Neuronal stem cell (in vitro differentiated cells): ENCODE data around the gene MAML1.

ENCODE experiments used
- DNase-seq: peaks from one replicate; pipeline ENCODE4 v3.0.0-alpha.2; 2013; ENCODE audit warnings: low spot score
- H2AFZ ChIP-seq: one replicate; pipeline ENCODE4 v1.6.1; 2013; ENCODE audit warnings: mild to moderate bottlenecking, low read length, inconsistent platforms
- H2AK5ac ChIP-seq: 2 replicates; pipeline ENCODE4 v1.6.1; 2013; ENCODE audit warnings: low read depth, mild to moderate bottlenecking, inconsistent platforms, low read length, moderate library complexity, mixed read lengths
- H2BK120ac ChIP-seq: 2 replicates; pipeline ENCODE4 v1.6.1; 2013; ENCODE audit warnings: low read depth, mild to moderate bottlenecking, inconsistent platforms, low read length, moderate library complexity, mixed read lengths
- H2BK12ac ChIP-seq: one replicate; pipeline ENCODE4 v1.6.1; 2013; ENCODE audit warnings: low read length, inconsistent platforms
- H2BK15ac ChIP-seq: 2 replicates; pipeline ENCODE4 v1.6.1; 2013; ENCODE audit warnings: mild to moderate bottlenecking, low read length, inconsistent platforms, mixed read lengths
- H2BK5ac ChIP-seq: one replicate; pipeline ENCODE4 v1.6.1; 2013; ENCODE audit warnings: inconsistent platforms, mild to moderate bottlenecking, low read length, moderate library complexity
- H3K14ac ChIP-seq: one replicate; pipeline ENCODE4 v1.6.1; 2013; ENCODE audit warnings: low read length, inconsistent platforms
- H3K18ac ChIP-seq: 2 replicates; pipeline ENCODE4 v1.6.1; 2013; ENCODE audit warnings: low read length, inconsistent platforms
- H3K23ac ChIP-seq: 2 replicates; pipeline ENCODE4 v1.6.1; 2013; ENCODE audit warnings: low read depth, mild to moderate bottlenecking, mixed read lengths, low read length, inconsistent platforms; ENCODE audit not compliant: poor library complexity
- H3K27ac ChIP-seq: replicated peaks from 3 replicates; pipeline ENCODE4 v1.5.1; 2013; ENCODE audit warnings: low read length, inconsistent platforms
- H3K27me3 ChIP-seq, 3 experiments: 2 replicates each; pipeline ENCODE4 v1.6.1; 2013; ENCODE audit warnings: low read length in 3 of 3, mild to moderate bottlenecking in 2 of 3, inconsistent platforms in 1 of 3, low read depth in 1 of 3, mixed read lengths in 1 of 3, moderate library complexity in 1 of 3; ENCODE audit not compliant: control insufficient read depth in 3 of 3, insufficient read depth in 3 of 3
- H3K36me3 ChIP-seq, 2 donors: replicated peaks in 1 of 2; 2 replicates each; pipeline ENCODE4 v1.6.1; 2013; ENCODE audit warnings: low read length in 2 of 2; ENCODE audit not compliant: control insufficient read depth in 2 of 2, insufficient read depth in 2 of 2
- H3K4ac ChIP-seq: 2 replicates; pipeline ENCODE4 v1.6.1; 2013; ENCODE audit warnings: inconsistent platforms, mild to moderate bottlenecking, low read length, moderate library complexity
- H3K4me1 ChIP-seq, 2 donors: 1 replicate in 1 of 2; 2 replicates in 1 of 2; pipeline ENCODE4 v1.6.1; 2013; ENCODE audit warnings: low read length in 2 of 2, low read depth in 1 of 2; ENCODE audit not compliant: control insufficient read depth in 2 of 2, insufficient read depth in 1 of 2
- H3K4me2 ChIP-seq: one replicate; pipeline ENCODE4 v1.6.1; 2013; ENCODE audit warnings: mild to moderate bottlenecking, low read length, inconsistent platforms; ENCODE audit not compliant: insufficient read depth, poor library complexity, severe bottlenecking
- H3K4me3 ChIP-seq, 2 donors: 2 replicates each; pipeline ENCODE4 v1.5.1; 2013; ENCODE audit warnings: low read length in 2 of 2, mild to moderate bottlenecking in 2 of 2, inconsistent platforms in 1 of 2, moderate library complexity in 1 of 2
- H3K79me1 ChIP-seq: one replicate; pipeline ENCODE4 v1.6.1; 2013; ENCODE audit warnings: low read depth, mild to moderate bottlenecking, inconsistent platforms, low read length, moderate library complexity
- H3K9ac ChIP-seq: one replicate; pipeline ENCODE4 v1.6.1; 2013; ENCODE audit warnings: mild to moderate bottlenecking, low read depth, low read length, inconsistent platforms; ENCODE audit not compliant: poor library complexity
- H3K9me3 ChIP-seq, 2 donors: replicated peaks in 1 of 2; 2 replicates each; pipeline versions ENCODE3 to v1.6.1; 2013; ENCODE audit warnings: low read length in 2 of 2, mild to moderate bottlenecking in 2 of 2, inconsistent platforms in 1 of 2, low read depth in 1 of 2, mixed read lengths in 1 of 2, moderate library complexity in 1 of 2; ENCODE audit not compliant: control insufficient read depth in 2 of 2, insufficient read depth in 1 of 2
- H4K8ac ChIP-seq: one replicate; pipeline ENCODE4 v1.6.1; 2013; ENCODE audit warnings: low read depth, mild to moderate bottlenecking, inconsistent platforms, low read length, moderate library complexity
- H4K91ac ChIP-seq: one replicate; pipeline ENCODE4 v1.6.1; 2013; ENCODE audit warnings: low read length, low read depth, mild to moderate bottlenecking, inconsistent platforms; ENCODE audit not compliant: poor library complexity
- WGBS, 2 donors: extraction: QIAGEN DNeasy Blood & Tissue Kit; methylation state at CpG; one replicate each; pipeline ENCODE4 v1.1.7; 2013; ENCODE audit warnings: missing lambda C conversion rate in 2 of 2, mixed read lengths in 1 of 2; ENCODE audit not compliant: insufficient read length in 2 of 2, insufficient replicate concordance in 1 of 2; ENCODE audit errors: extremely low coverage in 2 of 2; 5-methylcytosine and 5-hydroxymethylcytosine counted together

The MAML1 gene

DNA sequence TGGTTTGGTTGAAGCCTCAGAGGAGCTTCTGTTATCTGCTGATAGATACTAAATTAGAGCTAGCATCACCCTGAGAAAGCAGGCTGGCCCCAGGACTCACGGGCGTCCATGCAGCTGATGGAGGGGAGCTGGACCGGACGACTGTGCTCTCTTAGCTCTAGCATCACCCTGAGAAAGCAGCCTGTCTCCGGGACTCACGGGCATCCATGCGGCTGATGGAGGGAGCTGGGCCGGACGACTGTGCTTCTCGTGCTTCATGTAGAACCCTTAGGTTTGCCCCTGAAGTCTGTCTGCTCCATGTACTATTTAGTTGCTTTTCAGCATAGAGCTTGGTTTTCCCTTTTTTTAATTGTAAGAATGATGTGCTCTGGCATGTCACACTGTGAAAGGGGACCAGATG is 44.8 kb downstream of the MAML1 start:
- H2BK12ac ChIP-seq: no peak overlapping the region
- no peak overlapping the region for H4K91ac ChIP-seq
- no peak overlapping the region for H3K9ac ChIP-seq
- H3K9me3 ChIP-seq: no peaks in the 10 kb centered on the region
- no peak overlapping the region for H3K4ac ChIP-seq
- no peaks in the 10 kb centered on the region for H3K4me1 ChIP-seq
- no peak overlapping the region for H2AFZ ChIP-seq
- H3K27ac ChIP-seq: no peak overlapping the region
- no peak overlapping the region for H2BK120ac ChIP-seq
- H3K79me1 ChIP-seq: no peaks in the 10 kb centered on the region
- no peak overlapping the region for H4K8ac ChIP-seq
- DNase-seq: no peak
- H3K4me3 ChIP-seq: no peak overlapping the region
- WGBS, 2 donors: no CpG with 5 or more reads among the region's 10 CpGs
- peaks cover 37 to 93% of the 10 kb centered on the region in 2 donors for H3K36me3 ChIP-seq
- H2AK5ac ChIP-seq: no peak overlapping the region
- no peak overlapping the region for H3K4me2 ChIP-seq
- no peak overlapping the region for H3K18ac ChIP-seq
- H3K27me3 ChIP-seq: no peaks in the 10 kb centered on the region
- no peak overlapping the region for H2BK5ac ChIP-seq
- H3K14ac ChIP-seq: no peak overlapping the region
- H3K23ac ChIP-seq: no peak overlapping the region
- H2BK15ac ChIP-seq: no peak overlapping the region

DNA sequence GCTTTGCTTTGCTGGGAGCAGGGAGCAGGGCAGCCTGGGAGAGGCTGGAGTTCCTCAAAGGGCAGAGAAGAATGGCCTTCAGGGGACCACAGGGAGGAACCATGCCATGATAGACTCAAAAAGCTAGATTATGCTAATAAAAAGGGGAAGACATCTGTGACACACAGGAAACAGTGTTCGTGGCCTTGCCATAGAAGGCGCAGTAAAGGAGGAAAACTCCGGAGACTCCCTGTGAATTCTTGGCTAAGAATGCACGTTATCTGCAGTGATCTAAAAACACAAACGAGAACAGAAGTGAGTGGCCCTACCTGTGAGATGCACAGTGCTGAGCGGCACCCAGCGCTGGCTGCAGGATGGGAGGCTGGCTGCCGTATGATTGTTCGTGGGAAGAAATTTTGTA is 45.3 kb downstream of the MAML1 start:
- H3K4ac ChIP-seq: no peak overlapping the region
- H3K27me3 ChIP-seq: no peaks in the 10 kb centered on the region
- H2BK15ac ChIP-seq: no peak overlapping the region
- no peak overlapping the region for H3K27ac ChIP-seq
- H3K4me3 ChIP-seq: no peak overlapping the region
- no peak overlapping the region for H2AK5ac ChIP-seq
- no CpG with 5 or more reads among the region's 9 CpGs for WGBS, 2 donors
- H3K18ac ChIP-seq: no peak overlapping the region
- no peak overlapping the region for H2BK120ac ChIP-seq
- no peak overlapping the region for H3K4me2 ChIP-seq
- H3K23ac ChIP-seq: peak overlapping the region; percentile 38
- peaks cover 35 to 90% of the 10 kb centered on the region in 2 donors for H3K36me3 ChIP-seq
- H3K9me3 ChIP-seq: peaks cover 0 to under 1% of the 10 kb centered on the region in 2 donors
- H2AFZ ChIP-seq: no peak overlapping the region
- no peaks in the 10 kb centered on the region for H3K4me1 ChIP-seq
- H3K9ac ChIP-seq: no peak overlapping the region
- no peak overlapping the region for H3K14ac ChIP-seq
- no peak overlapping the region for H4K8ac ChIP-seq
- no peak for DNase-seq
- no peak overlapping the region for H2BK5ac ChIP-seq
- no peak overlapping the region for H2BK12ac ChIP-seq
- no peak overlapping the region for H4K91ac ChIP-seq
- H3K79me1 ChIP-seq: no peaks in the 10 kb centered on the region

DNA sequence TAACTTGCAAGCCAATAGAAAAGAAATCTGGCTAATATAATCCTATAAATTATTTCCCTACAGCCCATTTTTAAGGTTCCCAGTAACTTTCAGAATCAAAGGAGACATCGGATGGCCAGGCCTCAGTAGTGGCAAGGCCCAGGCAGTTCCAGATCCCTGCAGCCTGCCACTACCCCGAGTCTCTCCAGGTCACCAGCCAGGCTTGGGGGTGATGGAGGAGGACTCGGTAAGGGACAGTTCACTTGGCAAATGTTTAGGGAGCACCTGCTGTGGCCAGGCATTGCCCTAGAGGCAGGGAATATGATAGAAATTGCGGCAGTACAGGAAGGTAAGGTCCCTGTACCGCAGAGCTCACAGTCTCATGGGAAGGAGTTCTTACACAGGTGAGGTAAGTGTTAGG is 46.0 kb downstream of the MAML1 start:
- no peaks in the 10 kb centered on the region for H3K27me3 ChIP-seq
- H3K23ac ChIP-seq: no peak overlapping the region
- DNase-seq: no peak
- H3K4me2 ChIP-seq: no peak overlapping the region
- no peak overlapping the region for H3K4ac ChIP-seq
- no peak overlapping the region for H2BK15ac ChIP-seq
- no peak overlapping the region for H2AK5ac ChIP-seq
- H2BK12ac ChIP-seq: no peak overlapping the region
- H3K27ac ChIP-seq: no peak overlapping the region
- no peak overlapping the region for H4K8ac ChIP-seq
- no peak overlapping the region for H2BK120ac ChIP-seq
- no peaks in the 10 kb centered on the region for H3K79me1 ChIP-seq
- peak overlapping the region in 1 of 2 donors; percentile 52 for H3K4me3 ChIP-seq
- H3K4me1 ChIP-seq: no peaks in the 10 kb centered on the region
- H3K18ac ChIP-seq: no peak overlapping the region
- H3K36me3 ChIP-seq: peaks cover 31 to 83% of the 10 kb centered on the region in 2 donors
- H2AFZ ChIP-seq: no peak overlapping the region
- H3K14ac ChIP-seq: no peak overlapping the region
- WGBS, 2 donors: no CpG with 5 or more reads among the region's 5 CpGs
- no peak overlapping the region for H2BK5ac ChIP-seq
- H3K9ac ChIP-seq: no peak overlapping the region
- H4K91ac ChIP-seq: no peak overlapping the region
- H3K9me3 ChIP-seq: peaks cover 0 to 1% of the 10 kb centered on the region in 2 donors

DNA sequence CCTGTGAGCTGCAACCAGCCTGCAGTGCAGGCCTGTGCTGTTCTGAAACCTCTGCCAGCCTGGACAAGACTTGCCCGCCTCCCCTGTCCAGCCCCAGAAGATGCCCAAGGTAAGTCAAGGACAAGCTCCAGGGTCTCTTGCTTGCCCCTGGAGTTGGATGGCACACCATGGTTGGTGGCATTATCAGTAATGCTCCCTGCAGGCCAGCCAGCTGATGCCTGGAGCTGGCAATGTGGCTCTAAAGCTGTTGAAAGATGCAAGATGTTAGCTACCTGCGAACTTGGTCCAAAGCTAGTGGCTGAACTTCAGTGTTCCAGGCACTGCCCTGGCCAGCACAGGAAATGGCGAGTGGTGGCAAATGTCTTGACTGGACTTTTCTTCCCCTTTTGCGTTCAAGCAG is 47.2 kb downstream of the MAML1 start:
- H3K36me3 ChIP-seq: peaks cover 24 to 70% of the 10 kb centered on the region in 2 donors
- no peak overlapping the region for H2BK15ac ChIP-seq
- no peak overlapping the region for H2BK120ac ChIP-seq
- H3K4me2 ChIP-seq: no peak overlapping the region
- no peak overlapping the region for H3K23ac ChIP-seq
- H3K9me3 ChIP-seq: peaks cover 0 to 1% of the 10 kb centered on the region in 2 donors
- no peak overlapping the region for H3K27ac ChIP-seq
- H4K8ac ChIP-seq: no peak overlapping the region
- H3K4me3 ChIP-seq: peak overlapping the region in 1 of 2 donors; percentile 18
- no peaks in the 10 kb centered on the region for H3K79me1 ChIP-seq
- H2AFZ ChIP-seq: no peak overlapping the region
- no peak overlapping the region for H2BK5ac ChIP-seq
- no CpG with 5 or more reads among the region's 4 CpGs for WGBS, 2 donors
- no peak overlapping the region for H3K4ac ChIP-seq
- no peak overlapping the region for H2BK12ac ChIP-seq
- DNase-seq: no peak
- no peak overlapping the region for H4K91ac ChIP-seq
- no peak overlapping the region for H3K14ac ChIP-seq
- H3K4me1 ChIP-seq: no peaks in the 10 kb centered on the region
- no peak overlapping the region for H2AK5ac ChIP-seq
- H3K18ac ChIP-seq: no peak overlapping the region
- H3K27me3 ChIP-seq: no peaks in the 10 kb centered on the region
- H3K9ac ChIP-seq: no peak overlapping the region
